GM19468 (cell line): ENCODE measurements around the gene ASS1.

ENCODE experiments used
- ATAC-seq: cut with Tn5 transposase; IDR thresholded peaks from one replicate; pipeline ENCODE4 v1.9.1; 2021; ENCODE audit warnings: mild to moderate bottlenecking, moderate library complexity, moderate number of reproducible peaks; ENCODE audit not compliant: unreplicated experiment; ENCODE audit errors: extremely low read depth

The ASS1 gene

DNA sequence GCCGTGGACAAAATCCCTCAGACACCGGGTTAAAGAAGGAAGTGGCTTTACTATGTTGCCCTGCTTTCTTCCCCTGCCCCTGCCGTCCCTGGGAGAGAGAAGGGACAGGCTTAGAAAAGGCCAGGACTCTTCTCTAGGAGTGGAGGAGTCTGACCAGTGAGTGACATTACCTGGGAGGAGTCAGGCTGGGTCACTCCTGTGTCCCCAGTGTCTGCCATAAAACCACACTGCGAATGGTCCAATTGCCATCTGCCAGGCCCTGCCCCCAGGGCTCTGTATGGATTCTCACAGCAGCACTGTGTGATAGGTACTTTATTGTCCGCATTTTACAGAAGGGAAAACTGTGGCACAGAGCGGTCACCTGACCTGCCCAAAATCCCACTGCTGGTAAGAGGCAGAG lies 103.3 kb downstream of the ASS1 start:
- no peak for ATAC-seq

DNA sequence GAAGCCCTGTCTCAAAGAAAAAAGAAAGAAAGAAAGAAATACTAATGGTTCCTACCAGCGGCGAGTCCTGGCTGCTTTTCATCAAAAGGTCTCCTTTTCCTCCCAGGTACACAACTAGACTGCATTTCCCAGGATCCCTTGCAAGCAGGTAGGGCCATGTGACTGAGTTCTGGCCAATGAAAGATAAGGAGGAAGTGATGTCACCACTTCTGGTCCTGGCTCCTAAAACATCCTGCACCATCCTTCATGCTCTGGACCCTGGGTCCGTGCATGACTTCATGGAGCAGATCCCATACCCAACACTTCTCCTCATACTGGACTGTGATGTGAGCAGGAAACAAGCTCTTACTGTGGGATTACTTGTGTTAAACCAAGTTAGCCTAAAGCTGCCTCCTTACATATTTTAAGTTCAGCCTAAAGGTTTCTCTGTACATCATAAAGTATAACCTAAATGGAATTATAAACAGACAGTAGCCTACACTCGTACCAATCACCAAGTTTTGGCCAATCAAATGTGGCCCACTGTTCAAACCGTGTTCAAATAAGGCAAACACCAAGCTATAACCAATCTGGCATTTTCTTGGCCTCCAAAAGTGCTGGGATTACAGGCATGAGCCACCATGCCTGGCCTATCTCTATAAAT lies 104.5 kb downstream of the ASS1 start:
- no peak for ATAC-seq
